Activated CD4-positive, alpha-beta T cell treated with anti-CD3 and anti-CD28 coated beads, Interleukin-2, Interleukin-6, amounts not matched to agents 100 ng/mL and 50 ng/mL, durations not matched to agents 16 hours and 8 hours (primary cell): ENCODE data around the gene TNFSF12.

Experiments used
- DNase-seq: peaks from one replicate; pipeline ENCODE4 v3.0.0-alpha.2; 2020

TNFSF12 gene

DNA sequence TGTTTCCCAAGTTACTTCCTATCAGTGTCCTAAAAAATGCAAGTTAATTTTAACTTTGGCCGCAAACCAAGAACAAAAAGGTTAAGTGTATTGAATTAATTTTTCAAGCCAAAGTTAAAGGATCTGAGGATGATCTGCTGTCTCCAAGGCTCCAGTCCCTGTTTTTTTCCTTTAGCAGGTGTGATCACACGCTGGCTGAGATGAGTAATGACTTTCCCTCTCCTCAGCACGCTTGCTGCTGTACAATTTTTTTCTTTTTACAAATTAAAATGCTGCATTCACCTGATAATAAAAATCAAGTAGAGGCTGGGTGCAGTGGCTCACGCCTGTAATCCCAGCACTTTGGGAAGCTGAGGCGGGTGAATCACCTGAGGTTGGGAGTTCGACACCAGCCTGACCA lies 3.9 kb upstream of the TNFSF12 start:
- no peak for DNase-seq

GRCh38 chr17:7549401-7550055 lies 670 bp downstream of the TNFSF12 start:
- DNase-seq, result peak; percentile 48

GRCh38 chr17:7550344-7550743 lies 1.5 kb downstream of the TNFSF12 start:
- no peak for DNase-seq

DNA sequence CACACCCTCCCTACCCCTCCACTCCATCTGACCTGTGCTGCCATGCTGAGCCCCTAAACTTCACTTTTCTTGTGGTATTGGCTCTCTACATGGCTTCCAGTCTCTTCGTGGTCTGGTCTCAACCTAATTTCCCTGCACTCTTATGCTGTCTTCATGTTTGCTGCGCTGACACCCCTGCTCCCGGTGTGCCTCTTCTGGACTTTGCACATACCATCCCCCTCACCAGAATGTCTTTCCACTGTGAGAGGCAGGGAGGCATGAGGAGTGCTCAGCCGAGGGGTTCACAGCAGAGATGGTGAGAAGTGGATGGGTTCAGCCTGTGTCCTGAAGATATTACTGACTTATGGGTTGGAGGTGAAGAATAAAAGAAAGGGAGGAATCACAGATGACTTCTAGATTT lies 2.5 kb downstream of the TNFSF12 start:
- DNase-seq, result no peak

DNA sequence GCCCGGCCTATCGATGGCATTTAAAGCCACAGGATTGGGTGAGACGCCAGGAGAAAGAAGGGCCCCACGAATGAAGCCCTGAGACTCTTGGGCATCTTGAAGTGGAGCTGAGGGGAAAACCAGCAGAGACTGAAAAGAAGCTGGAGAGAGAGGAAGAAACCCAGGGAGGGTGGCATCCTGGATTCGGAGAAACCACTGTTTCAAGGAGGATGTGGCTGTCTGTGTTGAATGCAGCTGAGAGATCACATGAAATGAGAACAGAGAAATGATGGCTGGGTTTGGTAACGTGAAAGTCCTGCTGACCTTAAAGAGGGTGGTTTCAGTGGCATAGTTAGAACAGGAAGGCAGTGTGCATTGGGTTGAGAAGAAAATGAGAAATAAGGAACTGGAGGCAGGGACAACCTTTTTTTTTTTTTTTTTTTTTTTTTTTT lies 3.8 kb downstream of the TNFSF12 start:
- DNase-seq, result peak; percentile 87

DNA sequence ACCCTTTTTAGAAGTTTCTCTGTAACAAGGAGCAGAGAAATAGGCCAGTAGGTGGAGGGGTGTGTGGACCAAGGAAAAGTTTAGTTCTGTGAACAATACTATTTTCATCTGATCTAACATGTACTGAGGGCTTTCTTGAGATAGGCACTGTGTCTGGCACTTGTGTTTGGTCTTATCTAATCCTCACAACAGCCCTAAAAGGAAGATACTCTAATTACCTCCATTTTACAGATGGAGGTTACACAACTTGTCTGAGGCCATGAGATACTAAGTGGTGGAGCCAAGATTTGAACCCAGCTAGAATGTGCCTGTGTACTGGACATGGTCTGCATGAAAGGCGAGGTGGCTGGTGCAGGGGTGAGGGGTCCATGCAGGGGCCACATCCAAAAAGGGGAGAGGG lies 4.5 kb downstream of the TNFSF12 start:
- DNase-seq, result no peak

- DNase-seq, result no peak
Observed at GRCh38 chr17:7555320-7555948, 6.6 kb downstream of the TNFSF12 start.

DNA sequence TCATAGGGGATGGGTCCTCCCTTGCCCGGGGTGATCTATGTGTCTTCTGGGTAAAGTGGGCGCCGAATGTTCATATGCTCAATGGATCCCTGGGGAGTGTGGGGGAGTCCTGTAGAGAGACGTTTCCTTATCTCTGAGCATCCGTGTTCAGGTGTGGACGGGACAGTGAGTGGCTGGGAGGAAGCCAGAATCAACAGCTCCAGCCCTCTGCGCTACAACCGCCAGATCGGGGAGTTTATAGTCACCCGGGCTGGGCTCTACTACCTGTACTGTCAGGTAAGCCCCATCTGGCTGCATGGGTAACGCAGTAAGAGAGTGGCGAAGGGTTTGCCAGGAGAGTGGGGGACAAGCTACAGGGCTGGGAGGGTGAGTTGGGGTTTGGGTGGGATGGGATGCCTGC lies 7.8 kb downstream of the TNFSF12 start:
- DNase-seq, result no peak

GRCh38 chr17:7557147-7557764 lies 8.4 kb downstream of the TNFSF12 start:
- no peak for DNase-seq

- no peak for DNase-seq
Observed at GRCh38 chr17:7557775-7558543, 9.1 kb downstream of the TNFSF12 start.

DNA sequence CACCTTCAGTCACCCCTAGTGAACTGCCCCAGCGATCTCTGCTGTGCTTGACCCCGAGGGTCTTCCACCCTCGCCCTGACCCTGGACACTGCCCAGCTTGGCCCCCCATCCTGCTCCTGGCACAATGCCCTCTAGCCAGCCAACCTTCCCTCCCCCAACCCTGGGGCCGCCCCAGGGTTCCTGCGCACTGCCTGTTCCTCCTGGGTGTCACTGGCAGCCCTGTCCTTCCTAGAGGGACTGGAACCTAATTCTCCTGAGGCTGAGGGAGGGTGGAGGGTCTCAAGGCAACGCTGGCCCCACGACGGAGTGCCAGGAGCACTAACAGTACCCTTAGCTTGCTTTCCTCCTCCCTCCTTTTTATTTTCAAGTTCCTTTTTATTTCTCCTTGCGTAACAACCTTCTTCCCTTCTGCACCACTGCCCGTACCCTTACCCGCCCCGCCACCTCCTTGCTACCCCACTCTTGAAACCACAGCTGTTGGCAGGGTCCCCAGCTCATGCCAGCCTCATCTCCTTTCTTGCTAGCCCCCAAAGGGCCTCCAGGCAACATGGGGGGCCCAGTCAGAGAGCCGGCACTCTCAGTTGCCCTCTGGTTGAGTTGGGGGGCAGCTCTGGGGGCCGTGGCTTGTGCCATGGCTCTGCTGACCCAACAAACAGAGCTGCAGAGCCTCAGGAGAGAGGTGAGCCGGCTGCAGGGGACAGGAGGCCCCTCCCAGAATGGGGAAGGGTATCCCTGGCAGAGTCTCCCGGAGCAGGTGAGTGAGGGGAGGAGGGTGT lies 9.9 kb downstream of the TNFSF12 start, which contains the start of gene TNFSF13:
Gene TNFSF13, plus strand, starts transcription at position 207 of the 776 bp plus-strand sequence. Its CDS starts 290 bp downstream, at position 497.
- DNase-seq, result no peak

DNA sequence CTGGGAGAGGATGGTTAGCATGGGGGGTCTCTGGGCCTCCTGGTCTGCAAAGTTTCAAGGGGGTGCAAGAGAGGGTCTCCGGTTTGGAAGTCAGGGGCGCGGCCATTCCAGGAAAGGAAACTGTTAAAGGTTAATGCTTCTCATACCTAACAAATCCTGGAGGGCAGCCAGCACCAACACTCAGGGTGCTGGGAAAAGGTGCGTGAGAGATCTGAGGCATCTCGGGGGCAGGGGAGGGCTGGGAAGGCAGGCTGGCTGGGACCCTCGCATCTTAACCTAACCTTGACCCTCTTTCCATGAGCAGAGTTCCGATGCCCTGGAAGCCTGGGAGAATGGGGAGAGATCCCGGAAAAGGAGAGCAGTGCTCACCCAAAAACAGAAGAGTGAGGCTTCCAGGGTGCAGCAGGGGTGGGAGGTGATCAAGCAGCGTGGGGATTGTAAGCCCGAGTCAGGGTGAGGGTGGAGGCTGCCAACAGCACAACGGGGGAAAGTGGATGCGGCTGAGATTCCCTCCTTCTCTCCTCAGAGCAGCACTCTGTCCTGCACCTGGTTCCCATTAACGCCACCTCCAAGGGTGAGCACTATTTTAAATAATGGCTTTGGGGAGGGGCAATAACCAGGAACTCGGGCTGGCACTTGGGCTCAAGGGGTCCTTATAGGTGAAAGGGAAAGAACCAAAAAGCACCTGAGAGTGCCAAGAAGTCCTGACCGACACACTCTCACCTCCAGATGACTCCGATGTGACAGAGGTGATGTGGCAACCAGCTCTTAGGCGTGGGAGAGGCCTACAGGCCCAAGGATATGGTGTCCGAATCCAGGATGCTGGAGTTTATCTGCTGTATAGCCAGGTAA lies 10.7 kb downstream of the TNFSF12 start:
- no peak for DNase-seq

DNA sequence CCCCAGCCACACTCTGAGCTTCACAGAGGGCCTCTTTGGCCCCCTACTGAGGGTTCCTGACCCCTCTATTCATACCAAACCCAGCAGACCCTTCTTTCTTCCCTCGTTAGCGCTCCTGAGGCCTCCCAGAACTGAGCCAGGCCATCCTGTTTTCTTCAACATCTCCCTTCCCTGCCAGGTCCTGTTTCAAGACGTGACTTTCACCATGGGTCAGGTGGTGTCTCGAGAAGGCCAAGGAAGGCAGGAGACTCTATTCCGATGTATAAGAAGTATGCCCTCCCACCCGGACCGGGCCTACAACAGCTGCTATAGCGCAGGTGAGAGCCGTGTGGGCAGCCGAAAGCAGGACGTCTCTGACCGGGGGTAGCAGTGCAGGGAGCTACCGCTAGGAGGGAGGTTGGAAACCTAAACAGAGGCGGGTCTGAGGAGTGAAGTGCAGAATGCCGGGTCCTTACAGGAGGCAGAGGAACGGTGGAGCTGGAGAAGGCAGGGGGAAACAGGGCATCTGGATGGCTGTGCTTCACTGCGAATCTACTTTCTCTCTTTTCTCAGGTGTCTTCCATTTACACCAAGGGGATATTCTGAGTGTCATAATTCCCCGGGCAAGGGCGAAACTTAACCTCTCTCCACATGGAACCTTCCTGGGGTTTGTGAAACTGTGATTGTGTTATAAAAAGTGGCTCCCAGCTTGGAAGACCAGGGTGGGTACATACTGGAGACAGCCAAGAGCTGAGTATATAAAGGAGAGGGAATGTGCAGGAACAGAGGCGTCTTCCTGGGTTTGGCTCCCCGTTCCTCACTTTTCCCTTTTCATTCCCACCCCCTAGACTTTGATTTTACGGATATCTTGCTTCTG lies 11.5 kb downstream of the TNFSF12 start:
- DNase-seq, result peak; percentile 71

- DNase-seq, result peak; percentile 91
Observed at GRCh38 chr17:7561028-7561575, 12.2 kb downstream of the TNFSF12 start.

- DNase-seq, result peak; percentile 94
Observed at GRCh38 chr17:7561589-7562207, 12.8 kb downstream of the TNFSF12 start, which contains the start of gene SENP3. Gene SENP3, plus strand, starts transcription at chr17:7561919. Its CDS starts 1,158 bp downstream, at chr17:7563077.

DNA sequence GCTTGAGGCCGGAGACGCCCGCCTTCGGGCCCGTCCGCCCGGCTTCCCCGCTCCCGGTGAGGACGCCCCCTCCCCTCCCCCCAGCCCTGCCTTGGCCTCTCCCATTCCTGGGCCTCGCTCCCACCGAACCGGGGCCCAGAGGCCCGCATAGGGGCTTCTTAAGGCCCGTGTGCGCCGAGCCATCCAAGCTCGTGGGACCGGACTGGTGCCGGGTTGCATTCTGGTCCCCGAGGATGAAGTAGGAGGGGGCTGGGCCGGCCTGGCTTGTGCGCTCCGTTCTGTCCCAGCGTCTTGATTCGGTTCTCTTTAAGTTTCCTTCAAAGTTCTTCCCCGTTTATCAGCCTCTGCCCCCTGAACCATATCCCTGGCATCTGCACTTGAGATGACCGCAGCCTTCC lies 13.3 kb downstream of the TNFSF12 start:
- no peak for DNase-seq

- DNase-seq, result no peak
Observed at GRCh38 chr17:7563115-7563869, 14.4 kb downstream of the TNFSF12 start.

DNA sequence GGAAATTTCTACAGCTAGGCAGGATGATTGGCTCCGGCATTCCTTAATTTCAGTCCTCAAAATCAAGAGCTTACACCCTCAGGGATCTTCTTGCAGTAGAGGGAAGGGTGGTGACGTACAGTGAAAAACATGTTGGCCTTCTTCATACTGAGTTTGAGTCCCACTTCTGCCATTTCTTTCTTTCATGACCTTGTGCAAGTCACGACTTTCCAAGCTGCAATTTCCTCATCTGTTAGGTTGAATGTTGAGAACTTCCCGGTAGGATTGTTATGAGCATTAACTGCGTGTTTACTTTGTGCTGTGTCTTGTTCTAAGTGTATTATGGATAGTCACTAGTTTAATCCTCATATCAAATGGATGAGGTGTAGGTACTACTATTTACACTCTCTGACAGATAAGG lies 20.7 kb downstream of the TNFSF12 start:
- no peak for DNase-seq

GRCh38 chr17:7570351-7570750 lies 21.5 kb downstream of the TNFSF12 start:
- no peak for DNase-seq
